HUDEP-2 (cell line): ENCODE results near the gene ZNF423.
"Not testable (repeated sequence)": the region's sequence is repeated elsewhere in the genome, so short reads cannot be mapped to it uniquely, and the experiment has no call there.

Experiments
- DNase-seq, 76 experiments: peaks; one replicate each; lab custom pipeline; 2025; ENCODE audit not compliant: unreplicated experiment in 76 of 76; lab: John Stamatoyannopoulos, UW

ZNF423 gene

GRCh38 chr16:49576173-49576494, 279.8 kb downstream of the ZNF423 start:
- DNase-seq = no peak

DNA sequence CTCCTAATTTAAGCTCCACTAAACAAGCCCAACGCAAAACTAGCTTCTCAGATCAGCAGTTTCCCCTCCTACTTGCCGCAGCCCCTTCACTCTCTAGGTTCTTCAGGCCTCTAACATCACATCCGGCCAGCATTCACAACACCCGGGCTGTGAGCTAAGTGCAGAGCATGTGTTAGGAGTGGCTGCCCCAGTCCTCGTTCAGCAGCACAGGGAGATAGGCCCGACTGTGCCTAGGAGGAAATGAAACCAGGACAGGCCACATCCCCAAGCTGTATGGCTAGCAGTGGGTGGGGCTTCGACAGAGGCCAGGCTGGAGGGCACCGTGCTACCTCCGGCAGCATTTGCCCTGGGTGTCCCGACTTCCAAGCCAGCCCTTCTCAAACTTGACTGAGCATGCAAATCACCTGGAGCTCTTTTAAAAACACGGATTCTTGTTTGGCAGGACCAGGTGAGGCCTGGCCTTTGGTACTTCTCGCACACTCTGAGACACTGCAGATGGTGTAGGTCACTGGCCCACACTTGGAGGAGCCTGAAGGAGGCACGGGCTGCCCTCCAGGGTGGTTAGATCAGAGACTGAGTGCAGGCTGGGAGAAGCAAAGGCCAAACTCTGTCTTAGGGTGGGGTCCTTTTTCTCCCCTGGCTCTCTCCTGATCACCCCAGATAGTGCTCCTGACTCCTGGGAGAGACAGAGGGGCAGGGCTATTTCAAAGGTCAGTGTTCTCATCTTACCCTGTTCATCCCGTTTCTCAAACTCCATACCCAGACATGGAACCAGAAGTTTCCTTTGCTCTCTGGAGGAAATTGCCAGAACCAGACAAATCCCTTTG, 280.4 kb downstream of the ZNF423 start:
- no peak for DNase-seq

DNA sequence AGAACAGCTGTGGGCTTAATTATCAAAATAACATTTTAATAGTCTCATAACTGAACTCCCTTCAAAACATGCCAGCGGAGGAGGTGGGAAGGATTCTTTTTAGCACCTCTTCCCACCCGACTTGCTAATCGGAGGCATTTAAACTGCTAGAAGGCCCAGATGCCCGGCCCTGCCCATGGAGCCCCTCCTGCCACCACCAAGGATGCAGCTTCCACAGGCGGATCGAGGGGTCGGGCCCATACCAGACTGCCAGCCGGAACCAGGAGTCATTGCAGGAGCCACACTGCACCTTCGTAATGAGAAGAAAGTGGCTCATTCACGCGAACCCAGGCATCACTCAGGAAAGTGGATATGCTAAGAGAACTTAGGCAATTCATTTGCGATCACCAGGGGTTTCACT, 281.1 kb downstream of the ZNF423 start:
- no peak for DNase-seq

DNA sequence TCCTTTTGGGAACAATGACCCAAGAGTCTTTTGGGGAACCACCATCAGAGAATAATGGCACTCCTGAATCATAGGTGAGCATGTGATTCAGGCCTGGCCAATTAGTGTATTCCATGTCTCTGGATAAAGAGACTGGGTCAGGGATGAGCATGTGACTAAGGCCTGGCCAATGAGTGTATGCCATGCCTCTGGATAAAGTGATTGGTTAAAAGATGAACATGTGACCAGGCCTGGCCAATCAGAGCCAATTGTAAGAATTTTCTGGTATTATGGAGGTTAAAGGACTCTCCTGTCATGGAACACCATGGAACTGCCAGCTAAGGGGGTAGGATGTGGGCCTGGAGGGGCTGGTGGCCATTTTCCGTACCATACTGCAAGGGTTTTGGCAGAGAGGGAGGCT, 288.0 kb downstream of the ZNF423 start:
- DNase-seq = no peak

DNA sequence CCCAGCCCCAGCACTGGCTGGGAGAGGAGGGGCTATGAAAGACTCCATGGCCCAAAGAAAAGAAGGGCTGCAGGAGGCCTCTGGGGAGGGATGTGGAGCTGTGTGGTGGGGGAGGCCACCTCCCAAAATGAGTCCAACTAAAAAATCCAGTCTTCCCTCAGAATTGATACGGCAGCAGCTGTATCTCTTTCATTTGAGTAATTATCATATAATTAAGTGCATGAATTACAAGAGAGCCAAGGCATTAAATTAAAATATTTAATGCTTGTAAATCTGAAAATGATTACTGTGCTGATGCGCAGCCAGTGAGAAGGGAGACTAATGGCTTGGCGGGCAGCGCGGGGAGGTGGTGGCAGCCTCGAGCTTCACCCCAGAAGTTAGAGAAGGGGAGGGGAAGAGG, 289.5 kb downstream of the ZNF423 start:
- no peak for DNase-seq

- no peak for DNase-seq
These were observed 291.2 kb downstream of the ZNF423 start for GRCh38 chr16:49564496-49565229.

GRCh38 chr16:49563666-49564065, 292.2 kb downstream of the ZNF423 start:
- DNase-seq = no peak

DNA sequence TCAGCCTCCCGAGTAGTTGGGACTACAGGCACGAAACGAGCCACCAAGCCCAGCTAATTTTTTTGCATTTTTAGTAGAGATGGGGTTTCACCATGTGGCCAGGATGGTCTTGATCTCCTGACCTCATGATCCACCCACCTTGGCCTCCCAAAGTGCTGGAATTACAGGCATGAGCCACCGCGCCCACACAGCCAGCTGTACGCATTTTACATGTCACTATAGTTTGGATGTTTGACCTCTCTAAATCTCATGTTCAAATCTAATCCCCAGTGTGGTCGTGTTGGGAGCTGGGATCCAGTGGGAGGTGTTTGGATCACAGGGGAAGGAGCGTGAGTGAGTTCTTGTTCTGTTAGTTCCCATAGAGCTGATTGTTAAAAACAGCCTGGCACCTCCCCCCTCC, 293.0 kb downstream of the ZNF423 start:
- not testable (repeated sequence) for DNase-seq

DNA sequence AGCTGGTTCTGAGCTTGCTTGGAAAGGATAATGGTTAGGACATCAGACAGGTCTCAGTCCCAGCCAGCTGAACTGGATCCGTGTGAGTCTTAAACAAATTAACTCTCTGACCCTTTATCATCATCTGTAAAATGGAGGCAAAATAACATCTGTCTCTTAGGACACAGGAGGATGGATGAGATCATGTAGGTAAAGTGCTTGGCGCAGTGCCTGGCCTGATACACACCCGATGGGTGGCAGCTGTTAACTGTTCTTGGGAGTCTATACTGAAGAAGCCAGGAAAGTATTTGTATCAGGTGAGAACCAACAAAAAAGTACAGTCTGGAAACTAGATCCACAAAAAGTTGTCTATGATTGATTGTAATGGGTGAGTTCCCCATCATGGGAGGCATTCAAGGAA, 293.7 kb downstream of the ZNF423 start:
- no peak for DNase-seq

DNA sequence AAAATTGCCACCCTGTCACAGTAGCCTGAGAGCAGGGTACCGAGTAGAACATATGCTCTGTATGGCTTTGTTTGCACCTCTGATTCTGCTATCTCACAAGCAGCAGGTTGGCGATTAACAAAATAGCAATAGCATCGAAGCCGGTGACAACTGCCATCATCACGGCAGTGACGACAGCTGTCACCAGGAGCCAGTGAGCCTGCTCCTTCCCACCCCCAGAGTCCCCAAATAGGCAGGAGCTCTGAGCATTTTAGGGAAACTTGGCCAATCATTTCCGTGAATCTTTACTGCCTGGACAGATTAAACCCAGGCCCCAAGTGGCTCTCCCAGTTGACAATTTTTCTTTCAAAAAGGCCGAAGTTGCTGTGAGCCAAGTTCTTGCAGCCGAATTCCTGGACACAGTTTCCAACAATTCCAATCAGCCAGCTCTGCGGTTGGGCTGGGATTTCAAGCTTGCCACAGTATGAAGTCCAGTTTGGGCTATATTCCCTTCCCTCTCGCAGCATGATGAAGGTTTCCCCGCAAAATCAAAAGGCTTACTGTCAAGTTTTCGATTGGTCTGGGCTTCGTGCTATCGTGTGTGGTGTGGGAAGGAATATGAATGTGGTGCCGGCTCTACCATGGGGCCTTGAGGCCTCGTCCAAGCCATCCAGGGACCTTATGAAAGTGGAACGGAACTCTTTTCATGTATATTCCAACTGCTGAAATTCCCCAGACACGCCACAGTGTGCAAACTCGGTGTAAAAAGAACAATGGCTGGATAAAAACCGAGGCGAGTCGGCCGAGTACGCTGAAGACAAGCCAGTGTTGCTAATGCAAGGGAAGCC, 295.7 kb downstream of the ZNF423 start:
- no peak for DNase-seq

- DNase-seq = no peak
These were observed 296.7 kb downstream of the ZNF423 start for GRCh38 chr16:49559242-49559641.

GRCh38 chr16:49558451-49558850, 297.5 kb downstream of the ZNF423 start:
- DNase-seq = no peak

DNA sequence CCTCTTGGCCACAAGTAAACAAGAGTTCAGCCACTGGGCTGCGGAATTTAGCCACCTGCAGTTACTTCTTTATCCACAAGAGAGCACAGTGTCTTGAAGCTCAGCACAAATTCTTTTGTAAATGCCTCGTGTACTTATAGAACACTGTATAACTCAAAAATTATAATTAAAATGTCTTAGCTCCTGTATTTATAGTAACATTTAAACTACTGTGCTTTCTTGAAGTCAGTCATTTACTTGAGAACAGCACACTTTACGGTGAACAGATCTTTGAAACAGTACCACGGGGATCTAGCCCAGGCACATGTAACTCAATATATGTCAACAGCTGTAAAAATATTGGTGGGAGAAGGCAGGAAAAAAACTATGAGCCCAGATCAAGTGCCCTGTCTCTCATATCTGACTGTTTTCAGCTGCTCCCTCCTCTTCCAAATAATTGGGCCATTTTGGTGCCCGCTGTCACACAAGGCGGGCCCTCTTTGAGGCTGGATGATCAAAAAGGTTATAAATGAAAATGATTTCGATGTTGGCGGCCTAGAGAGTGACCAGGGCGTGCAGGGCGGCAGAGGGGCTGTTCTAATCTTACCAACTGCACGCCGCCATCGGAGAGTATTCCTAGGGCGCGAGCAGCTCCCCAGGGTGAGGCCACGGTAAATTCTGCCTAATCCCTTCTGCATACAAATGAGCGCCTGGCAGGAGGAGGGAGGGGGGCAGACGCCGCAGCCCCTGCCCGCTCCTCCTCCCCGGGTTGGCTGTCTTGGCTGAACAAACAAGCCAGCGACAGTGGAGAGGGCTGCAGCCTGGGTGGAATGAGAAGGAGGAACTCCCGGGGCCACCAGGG, 299.1 kb downstream of the ZNF423 start:
- DNase-seq = peak in 2 of 76 experiments; percentile 1 to 8

DNA sequence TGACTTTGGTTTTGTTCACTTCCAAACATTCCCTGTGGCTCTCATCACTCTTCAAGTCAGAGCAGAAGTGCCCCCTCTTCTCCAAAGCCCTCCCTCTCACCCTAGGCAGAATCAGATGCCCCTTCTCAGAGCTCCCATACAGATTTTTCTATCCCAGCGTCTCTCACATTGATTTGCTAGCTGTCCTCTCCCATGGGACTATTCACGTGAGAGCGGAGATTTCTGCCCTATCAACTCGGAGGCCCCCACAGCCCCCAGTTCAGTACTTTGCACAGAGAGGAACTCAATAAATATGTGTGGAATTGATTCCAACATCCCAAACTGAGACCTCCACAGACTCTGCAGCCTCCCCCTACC, 299.7 kb downstream of the ZNF423 start:
- DNase-seq = no peak

GRCh38 chr16:49554681-49555080, 301.2 kb downstream of the ZNF423 start:
- DNase-seq = no peak

DNA sequence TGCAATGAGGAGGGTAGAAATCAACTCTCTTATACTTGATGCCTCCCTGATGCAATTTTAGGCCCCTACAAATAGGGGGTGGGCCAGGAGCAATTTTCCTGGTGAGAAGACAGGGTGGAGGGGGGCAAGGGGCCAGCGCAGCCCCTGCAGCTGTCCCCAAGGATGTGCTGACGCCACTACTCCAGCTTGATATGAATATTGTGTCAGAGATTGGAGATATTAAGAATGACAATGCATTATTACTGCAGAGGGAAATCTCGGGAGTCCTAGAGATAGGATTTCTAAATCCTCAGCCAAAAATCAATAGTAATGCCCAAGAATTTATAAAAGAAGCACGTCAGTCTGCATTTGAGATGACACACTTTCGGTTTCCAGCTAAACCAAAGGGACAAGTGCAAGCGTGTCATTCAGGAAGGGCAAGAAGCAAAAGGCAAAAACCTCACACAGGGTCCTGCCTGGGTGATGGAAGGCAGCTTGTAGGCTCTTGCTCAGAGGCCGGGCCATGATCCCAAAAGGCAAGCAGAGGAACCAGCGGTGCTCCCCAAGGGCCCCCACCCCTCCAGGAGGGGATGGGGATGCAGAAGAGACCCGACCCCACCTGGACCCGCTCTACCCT, 303.5 kb downstream of the ZNF423 start:
- no peak for DNase-seq

GRCh38 chr16:49550666-49551065, 305.2 kb downstream of the ZNF423 start:
- no peak for DNase-seq

GRCh38 chr16:49550140-49550539, 305.8 kb downstream of the ZNF423 start:
- DNase-seq = no peak

GRCh38 chr16:49548325-49548970, 307.5 kb downstream of the ZNF423 start:
- DNase-seq = no peak

- DNase-seq = no peak
These were observed 308.5 kb downstream of the ZNF423 start for GRCh38 chr16:49547448-49547847.
